Gastrocnemius medialis (tissue), 4 donors: ENCODE data around the gene NOD1. TPM values are rescaled to one million over a fixed set of nuclear protein-coding genes. Genes with fewer than 3 reads are reported as not detected.

Experiments used
- ATAC-seq, 2 donors: fragments of 150-250 bp; one replicate each; pipeline ENCODE4 v1.9.1; 2016
- DNase-seq, 2 donors: peaks; one replicate each; pipeline ENCODE4 v3.0.0-alpha.2; 2019
- H3K27ac ChIP-seq, 4 donors: fragments of 200-600 bp; sonication (generic); 1 replicate in 1 of 4; 2 replicates in 3 of 4; pipeline ENCODE4 v1.5.1; 2016 to 2018; ENCODE audit warnings: mild to moderate bottlenecking in 2 of 4, moderate library complexity in 1 of 4
- H3K27me3 ChIP-seq, 3 donors: fragments of 200-600 bp; sonication (generic) in 2 of 3; 1 replicate in 1 of 3; 2 replicates in 2 of 3; pipeline versions ENCODE4 v1.5.1 to v1.6.0; 2016 to 2019; ENCODE audit warnings: mild to moderate bottlenecking in 1 of 3, moderate library complexity in 1 of 3
- H3K36me3 ChIP-seq, 2 donors: fragments of 200-600 bp; sonication (generic) in 1 of 2; one replicate each; pipeline ENCODE4 v1.5.1; 2017 to 2018
- H3K4me1 ChIP-seq, 2 donors: fragments of 200-600 bp; sonication (generic) in 1 of 2; one replicate each; pipeline ENCODE4 v1.5.1; 2016 to 2017; ENCODE audit warnings: mild to moderate bottlenecking in 2 of 2
- H3K4me3 ChIP-seq, 4 donors: fragments of 200-600 bp; sonication (generic) in 3 of 4; 1 replicate in 1 of 4; 2 replicates in 3 of 4; pipeline ENCODE4 v1.5.1; 2016 to 2019; ENCODE audit warnings: mild to moderate bottlenecking in 2 of 4
- H3K9me3 ChIP-seq, 3 donors: fragments of 200-600 bp; sonication (generic) in 2 of 3; 1 replicate in 1 of 3; 2 replicates in 2 of 3; pipeline ENCODE4 v1.5.1; 2016 to 2019
- POLR2A ChIP-seq, 2 donors: fragments of 450-650 bp; IDR thresholded peaks; one replicate each; pipeline ENCODE4 v1.6.1; 2017; ENCODE audit warnings: antibody characterized with exemption in 2 of 2, mild to moderate bottlenecking in 2 of 2, moderate library complexity in 2 of 2
- in situ Hi-C, 4 donors: fragments of 200-750 bp; cut with MboI; loops; one replicate each; pipeline versions ENCODE4 v1.15.0 to v1.8.0; 2017; ENCODE audit warnings: low sequenced_read_pairs in 4 of 4
- intact Hi-C: fragments of 100-400 bp; cut with DNase I; formaldehyde crosslinking; loops from one replicate; pipeline ENCODE4 v1.15.1; 2023; ENCODE audit warnings: low total_unique reads
- total RNA-seq, 4 donors: library from RNA; depleted of rRNA; stranded (reverse); fragments of >200 nt; gene quantifications; one replicate each; pipeline versions ENCODE4 v1.1.0 to v1.2.3, GENCODE V29; 2016
- TF ChIP-seq, protein P1 (sequence below), 5 experiments: fragments of 450-650 bp in 3 of 5; fragments of 200-600 bp in 2 of 5; sonication (generic) in 2 of 5; IDR thresholded peaks in 4 of 5; conservative IDR thresholded peaks in 1 of 5; 1 replicate in 4 of 5; 2 replicates in 1 of 5; pipeline ENCODE4 v1.5.1; 2016 to 2019; ENCODE audit warnings: antibody characterized with exemption in 5 of 5, mild to moderate bottlenecking in 3 of 5, moderate library complexity in 3 of 5

The NOD1 gene
- total RNA-seq, 4 donors from 2014 or later: 2.3 to 4.6 (median 3.6) TPM

DNA sequence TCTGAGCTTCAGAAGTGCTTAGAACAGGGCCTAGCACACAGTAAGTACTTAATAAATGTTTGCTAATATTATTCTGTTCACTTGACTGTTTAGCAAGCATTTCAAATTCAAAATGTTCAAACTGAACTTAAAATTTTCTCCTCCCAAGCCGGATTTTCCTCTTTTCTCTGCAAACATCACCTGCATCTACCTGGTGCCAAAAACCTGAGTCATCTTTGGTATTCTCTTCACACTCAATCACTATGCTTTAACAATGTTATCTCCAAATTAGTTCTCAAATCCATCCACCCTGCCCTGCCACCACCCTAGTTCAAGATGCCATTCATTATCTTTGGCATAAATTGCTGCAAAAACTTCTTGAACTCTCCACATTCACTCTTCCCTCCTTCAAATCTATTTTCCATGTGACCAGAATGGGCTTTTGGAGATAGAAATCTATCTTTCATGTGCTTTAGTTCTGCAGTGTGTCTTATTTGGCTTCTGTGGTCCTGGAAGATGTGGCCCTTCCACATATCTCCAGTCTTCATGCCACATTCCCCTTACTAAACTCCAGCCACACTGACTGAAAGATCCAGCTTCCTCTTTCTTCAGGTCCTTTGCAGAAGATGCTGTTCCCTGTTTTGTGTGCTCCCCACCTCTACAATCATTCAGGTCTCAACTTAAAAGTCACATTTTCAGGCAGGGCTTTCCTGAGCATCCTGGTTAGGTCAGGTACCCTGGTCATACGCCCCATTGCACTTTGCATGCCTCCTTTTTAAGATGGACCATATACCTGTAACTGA is 24.1 kb upstream of the NOD1 start:
- no peaks in the 10 kb centered on the region for H3K36me3 ChIP-seq
- peaks cover 12 to 21% of the 10 kb centered on the region in 2 donors for H3K4me1 ChIP-seq
- TF ChIP-seq, protein P1, sequence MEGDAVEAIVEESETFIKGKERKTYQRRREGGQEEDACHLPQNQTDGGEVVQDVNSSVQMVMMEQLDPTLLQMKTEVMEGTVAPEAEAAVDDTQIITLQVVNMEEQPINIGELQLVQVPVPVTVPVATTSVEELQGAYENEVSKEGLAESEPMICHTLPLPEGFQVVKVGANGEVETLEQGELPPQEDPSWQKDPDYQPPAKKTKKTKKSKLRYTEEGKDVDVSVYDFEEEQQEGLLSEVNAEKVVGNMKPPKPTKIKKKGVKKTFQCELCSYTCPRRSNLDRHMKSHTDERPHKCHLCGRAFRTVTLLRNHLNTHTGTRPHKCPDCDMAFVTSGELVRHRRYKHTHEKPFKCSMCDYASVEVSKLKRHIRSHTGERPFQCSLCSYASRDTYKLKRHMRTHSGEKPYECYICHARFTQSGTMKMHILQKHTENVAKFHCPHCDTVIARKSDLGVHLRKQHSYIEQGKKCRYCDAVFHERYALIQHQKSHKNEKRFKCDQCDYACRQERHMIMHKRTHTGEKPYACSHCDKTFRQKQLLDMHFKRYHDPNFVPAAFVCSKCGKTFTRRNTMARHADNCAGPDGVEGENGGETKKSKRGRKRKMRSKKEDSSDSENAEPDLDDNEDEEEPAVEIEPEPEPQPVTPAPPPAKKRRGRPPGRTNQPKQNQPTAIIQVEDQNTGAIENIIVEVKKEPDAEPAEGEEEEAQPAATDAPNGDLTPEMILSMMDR (IDR thresholded peaks at IDR 0.05 in 4 of 5, conservative IDR thresholded peaks at IDR 0.05 in 1 of 5): no peak
- TF ChIP-seq POLR2A (IDR thresholded peaks at IDR 0.05): no peak
- intact Hi-C loops: loop anchor here (10.0 kb wide), 1 partner anchor 218 kb away; the partner anchor contains the start of gene ZNRF2
- in situ Hi-C loops: no loop called here
- no peaks in the 10 kb centered on the region for H3K27me3 ChIP-seq
- DNase-seq: no peak
- H3K4me3 ChIP-seq: no peak overlapping the region
- ATAC-seq: no peak
- H3K9me3 ChIP-seq: no peaks in the 10 kb centered on the region
- H3K27ac ChIP-seq: no peak overlapping the region

DNA sequence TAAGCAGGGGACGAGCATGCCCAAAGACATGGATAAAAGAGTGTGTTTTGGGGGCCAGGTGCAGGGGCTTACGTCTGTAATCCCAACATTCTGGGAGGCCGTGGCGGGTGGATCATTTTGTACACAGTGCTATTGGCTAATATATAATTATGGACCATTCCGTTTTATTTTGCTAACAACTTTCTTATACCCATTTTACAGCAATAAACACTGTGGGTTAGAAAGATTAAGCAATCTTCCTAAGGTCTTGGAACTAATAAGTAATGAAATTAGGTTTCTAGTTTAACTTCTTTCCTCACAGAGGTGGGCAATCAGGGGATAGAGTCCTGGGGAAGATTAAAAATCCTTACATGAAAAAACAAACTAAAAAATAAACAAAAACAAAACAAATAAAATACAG is 22.7 kb upstream of the NOD1 start:
- in situ Hi-C loops (no loop called here), intact Hi-C loops (loop anchor here (10.0 kb wide), 1 partner anchor 216 kb away; the partner anchor contains the start of gene ZNRF2)
- Histone ChIP-seq H3K4me1 (peaks cover 12 to 21% of the 10 kb centered on the region in 2 donors), H3K27ac (no peak overlapping the region), H3K27me3 (no peaks in the 10 kb centered on the region), H3K36me3 (no peaks in the 10 kb centered on the region), H3K4me3 (no peak overlapping the region), H3K9me3 (no peaks in the 10 kb centered on the region)
- no peak for TF ChIP-seq POLR2A (IDR thresholded peaks at IDR 0.05)
- TF ChIP-seq, protein P1 (IDR thresholded peaks at IDR 0.05 in 4 of 5, conservative IDR thresholded peaks at IDR 0.05 in 1 of 5): no peak
- no peak for DNase-seq
- ATAC-seq: no peak

DNA sequence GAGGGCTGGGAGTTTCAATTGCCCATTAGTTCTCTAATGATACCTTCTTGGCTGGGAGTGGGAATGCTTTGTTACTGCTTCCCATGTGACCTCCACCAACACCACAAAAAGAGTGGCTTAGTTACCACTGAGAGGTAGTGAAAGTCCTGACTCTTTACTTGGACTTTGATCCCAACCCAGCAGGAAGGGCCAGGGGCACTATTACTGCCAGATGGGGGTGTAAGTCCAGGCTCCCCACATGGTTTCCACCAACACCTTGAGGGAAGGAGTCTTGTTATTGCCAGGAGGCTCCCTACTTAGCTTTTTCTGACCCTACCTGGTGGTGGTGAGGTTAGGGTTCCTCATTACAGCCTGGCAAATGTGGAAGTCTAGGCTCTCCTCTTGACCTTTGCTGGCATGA is 14.6 kb upstream of the NOD1 start:
- no peaks in the 10 kb centered on the region for H3K9me3 ChIP-seq
- no peaks in the 10 kb centered on the region for H3K36me3 ChIP-seq
- TF ChIP-seq, protein P1 (IDR thresholded peaks at IDR 0.05 in 4 of 5, conservative IDR thresholded peaks at IDR 0.05 in 1 of 5): no peak
- no peak for TF ChIP-seq POLR2A (IDR thresholded peaks at IDR 0.05)
- DNase-seq: no peak
- no peaks in the 10 kb centered on the region for H3K4me1 ChIP-seq
- in situ Hi-C loops: no loop called here
- H3K27ac ChIP-seq: no peak overlapping the region
- ATAC-seq: no peak
- no peaks in the 10 kb centered on the region for H3K27me3 ChIP-seq
- H3K4me3 ChIP-seq: no peak overlapping the region
- intact Hi-C loops: no loop called here

DNA sequence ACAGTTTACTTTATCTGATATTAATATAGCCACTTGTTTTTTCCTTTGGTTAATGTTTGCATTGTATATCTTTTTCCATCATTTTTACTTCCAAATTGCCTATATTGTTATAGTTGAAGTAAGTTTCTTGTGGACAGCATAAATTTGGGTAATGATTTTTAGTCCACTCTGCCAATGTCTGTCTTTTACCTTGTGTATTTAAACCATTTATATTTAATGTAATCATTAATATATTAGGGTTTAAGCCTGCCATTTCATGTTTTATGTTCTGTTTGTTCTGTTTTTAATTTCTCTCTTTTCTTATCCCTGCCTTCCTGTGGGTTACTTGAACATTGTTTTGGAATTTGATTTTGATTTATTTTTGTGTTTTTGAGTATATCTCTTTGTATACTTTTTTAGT is 12.8 kb upstream of the NOD1 start:
- Histone ChIP-seq H3K27me3 (no peaks in the 10 kb centered on the region), H3K4me3 (no peak overlapping the region), H3K4me1 (peaks cover 0 to 10% of the 10 kb centered on the region in 2 donors), H3K9me3 (no peaks in the 10 kb centered on the region), H3K27ac (no peak overlapping the region), H3K36me3 (no peaks in the 10 kb centered on the region)
- ATAC-seq (no peak), DNase-seq (no peak)
- intact Hi-C loops: no loop called here
- in situ Hi-C loops: no loop called here
- TF ChIP-seq, protein P1 (IDR thresholded peaks at IDR 0.05 in 4 of 5, conservative IDR thresholded peaks at IDR 0.05 in 1 of 5): no peak
- no peak for TF ChIP-seq POLR2A (IDR thresholded peaks at IDR 0.05)
